HG02623 (cell line): ENCODE data around the gene SMIM22.

Source experiments
- ATAC-seq: cut with Tn5 transposase; IDR thresholded peaks from one replicate; pipeline ENCODE4 v1.9.1; 2021; ENCODE audit warnings: moderate library complexity; ENCODE audit not compliant: unreplicated experiment

Gene SMIM22, protein sequence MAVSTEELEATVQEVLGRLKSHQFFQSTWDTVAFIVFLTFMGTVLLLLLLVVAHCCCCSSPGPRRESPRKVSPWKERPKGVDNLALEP

DNA sequence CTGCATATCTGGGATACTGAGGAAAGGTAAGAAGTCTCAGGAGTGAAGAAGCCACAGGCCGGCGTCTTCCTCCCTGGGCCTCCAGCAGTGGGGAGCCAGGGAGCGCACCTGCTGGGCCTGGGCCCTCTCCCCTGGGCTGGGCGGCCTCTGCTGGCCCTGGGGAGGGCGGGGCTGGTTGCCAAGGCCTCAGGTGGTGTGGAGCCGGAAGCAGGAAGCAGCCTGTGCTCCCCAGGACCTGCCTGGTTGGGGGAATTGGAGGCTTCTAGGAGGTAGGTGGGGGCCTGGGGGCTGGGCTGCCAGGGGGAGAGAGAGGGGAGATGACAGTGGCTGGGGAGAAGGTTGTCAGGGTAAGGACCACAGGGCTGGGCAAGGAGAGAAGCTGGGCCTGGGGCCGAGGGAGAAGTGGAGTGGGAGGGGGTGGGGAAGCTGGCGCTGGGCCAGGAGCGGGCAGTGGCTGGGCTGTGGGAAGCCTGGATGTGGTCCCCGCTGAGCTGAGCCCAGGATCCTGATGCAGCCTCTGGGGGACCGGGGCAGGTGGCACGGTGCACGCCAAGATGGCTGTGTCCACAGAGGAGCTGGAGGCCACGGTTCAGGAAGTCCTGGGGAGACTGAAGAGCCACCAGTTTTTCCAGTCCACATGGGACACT lies at the start of gene SMIM22:
Gene SMIM22 (plus strand): TSS at position 189 of the 647 bp plus-strand sequence. CDS start 366 bp downstream, at position 555.
- no peak for ATAC-seq

- no peak for ATAC-seq
Observed at GRCh38 chr16:4746215-4746614, 49.0 kb upstream of the SMIM22 start.

GRCh38 chr16:4746991-4747574 lies 48.1 kb upstream of the SMIM22 start:
- no peak for ATAC-seq

GRCh38 chr16:4747906-4748681 lies 47.1 kb upstream of the SMIM22 start:
- ATAC-seq, result no peak

DNA sequence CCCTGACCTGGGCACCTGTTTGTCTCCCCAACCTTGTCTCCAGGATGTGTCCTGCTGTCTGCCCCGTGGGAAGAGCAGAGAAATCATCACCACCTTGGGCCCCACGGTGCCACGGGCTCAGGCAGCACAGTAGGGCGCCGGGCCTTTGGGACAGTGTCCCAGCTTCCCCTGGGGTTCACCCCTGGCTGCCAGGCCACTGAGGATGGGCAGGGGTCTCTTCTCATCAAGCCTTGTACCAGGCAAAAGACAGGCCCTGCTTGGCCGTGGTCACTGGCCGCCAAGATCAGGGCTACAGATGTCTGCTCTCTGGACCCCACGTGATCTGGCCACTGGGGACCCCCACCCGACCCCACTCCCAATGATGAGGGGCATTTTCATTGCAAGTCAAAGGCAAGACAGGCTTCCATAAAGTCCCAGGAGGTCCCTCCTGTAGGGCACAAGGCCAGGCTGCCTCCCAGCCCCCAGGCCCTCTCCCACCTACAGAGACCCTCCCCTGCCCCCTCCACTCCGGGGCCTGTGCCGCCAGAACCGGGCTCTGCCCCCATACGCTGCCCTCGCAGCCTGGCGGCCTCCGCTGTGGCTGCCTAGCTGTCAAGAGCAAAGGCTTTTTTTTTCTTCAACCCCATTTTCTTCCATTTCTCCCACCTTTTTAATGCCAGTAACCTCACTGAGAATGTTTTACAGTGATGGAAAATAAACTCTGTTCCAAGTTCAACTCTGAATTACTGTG lies 46.3 kb upstream of the SMIM22 start:
- ATAC-seq, result no peak

- ATAC-seq, result no peak
Observed at GRCh38 chr16:4749700-4750257, 45.4 kb upstream of the SMIM22 start.

- no peak for ATAC-seq
Observed at GRCh38 chr16:4750896-4751295, 44.3 kb upstream of the SMIM22 start.

- no peak for ATAC-seq
Observed at GRCh38 chr16:4752351-4753100, 42.6 kb upstream of the SMIM22 start.

GRCh38 chr16:4753227-4753626 lies 41.9 kb upstream of the SMIM22 start:
- ATAC-seq, result no peak

- ATAC-seq, result no peak
Observed at GRCh38 chr16:4754865-4755264, 40.3 kb upstream of the SMIM22 start.

DNA sequence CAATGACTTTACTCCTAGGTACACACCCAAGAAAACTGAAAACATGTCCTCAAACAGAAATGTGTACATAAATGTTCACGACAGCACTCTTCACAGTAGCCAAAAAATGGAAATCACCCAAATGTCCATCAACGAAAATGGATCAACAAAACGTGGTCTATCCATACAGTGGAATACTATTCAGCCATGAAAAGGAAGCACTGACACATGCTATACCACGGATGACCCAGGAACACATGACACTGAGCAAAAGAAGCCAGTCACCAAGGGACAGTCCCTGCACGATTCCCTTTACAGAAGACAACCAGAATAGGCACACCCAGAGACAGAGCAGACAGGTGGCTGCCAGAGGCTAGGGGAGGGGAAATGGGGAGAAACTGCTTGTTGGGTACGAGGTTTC lies 39.5 kb upstream of the SMIM22 start:
- ATAC-seq, result no peak

DNA sequence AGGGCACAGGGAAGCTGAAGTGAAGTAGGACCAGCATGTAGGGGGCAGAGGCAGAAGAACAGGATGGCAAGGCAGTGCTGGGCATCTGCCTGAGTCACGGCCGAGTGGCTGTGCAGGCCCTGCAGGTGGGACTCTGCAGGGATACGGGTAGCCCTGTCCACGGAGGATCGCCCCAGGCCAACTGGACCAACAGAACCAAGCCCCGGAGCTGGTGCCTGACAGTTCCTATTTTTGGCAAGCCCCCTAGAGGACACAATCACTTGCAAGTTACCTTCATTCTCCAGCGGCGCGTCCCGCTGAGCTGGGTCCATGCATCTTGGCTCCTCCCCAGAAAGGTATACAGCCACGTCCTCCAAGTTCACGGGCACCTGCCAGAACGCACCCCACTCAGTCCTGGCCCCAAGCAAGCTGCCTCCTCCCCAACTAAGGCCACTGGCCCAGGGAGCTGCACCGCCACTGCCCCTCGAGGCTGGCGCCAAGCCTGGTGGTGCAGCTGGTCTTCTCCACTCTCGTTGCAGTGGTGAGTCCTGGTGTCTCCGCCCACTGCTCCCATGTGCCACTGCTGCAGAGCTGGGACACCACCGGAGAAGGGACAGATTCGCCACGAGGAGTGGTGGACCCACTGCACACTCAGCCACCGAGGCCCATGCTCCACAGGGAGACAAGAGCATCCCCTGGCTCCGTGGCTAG lies 34.8 kb upstream of the SMIM22 start:
- ATAC-seq, result no peak

DNA sequence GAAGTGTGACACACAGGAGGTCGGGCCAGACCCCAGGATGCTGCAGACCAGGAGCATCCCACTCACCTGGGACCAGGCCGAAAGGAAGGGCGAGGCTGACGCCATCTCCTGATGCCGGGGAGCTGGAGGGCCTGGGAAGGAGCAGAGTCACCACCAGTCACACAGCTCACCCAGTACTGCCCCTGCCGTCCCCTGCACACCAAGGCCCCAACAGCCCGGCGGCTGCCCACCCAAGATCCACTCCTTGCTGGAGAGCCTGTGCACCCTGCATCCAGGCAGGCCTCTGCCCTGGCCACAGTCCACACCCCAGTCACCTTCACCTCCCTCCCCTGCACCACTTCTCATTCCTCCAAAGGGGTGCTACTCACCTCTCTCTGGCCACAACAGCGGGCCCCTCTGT lies 33.0 kb upstream of the SMIM22 start:
- ATAC-seq, result no peak

DNA sequence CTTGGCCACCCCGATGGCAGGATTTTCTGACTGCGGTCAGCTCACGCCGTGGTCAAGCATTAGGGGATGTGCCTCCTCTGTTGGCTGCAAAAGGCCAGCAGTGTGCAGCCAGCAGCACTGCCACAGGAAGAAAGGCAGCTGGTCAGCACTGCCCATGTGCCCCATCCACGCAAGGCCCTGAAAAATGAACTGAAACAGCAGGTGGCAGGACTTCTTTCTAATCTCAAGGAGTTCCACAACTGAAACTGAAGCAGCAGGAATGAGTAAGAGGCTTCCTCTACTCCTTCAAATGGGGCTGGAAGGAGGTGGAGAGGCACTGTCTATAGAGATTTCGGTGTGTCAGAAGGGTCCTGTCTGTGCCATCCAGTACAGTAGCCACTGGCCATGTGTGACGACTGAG lies 31.4 kb upstream of the SMIM22 start:
- ATAC-seq, result no peak

DNA sequence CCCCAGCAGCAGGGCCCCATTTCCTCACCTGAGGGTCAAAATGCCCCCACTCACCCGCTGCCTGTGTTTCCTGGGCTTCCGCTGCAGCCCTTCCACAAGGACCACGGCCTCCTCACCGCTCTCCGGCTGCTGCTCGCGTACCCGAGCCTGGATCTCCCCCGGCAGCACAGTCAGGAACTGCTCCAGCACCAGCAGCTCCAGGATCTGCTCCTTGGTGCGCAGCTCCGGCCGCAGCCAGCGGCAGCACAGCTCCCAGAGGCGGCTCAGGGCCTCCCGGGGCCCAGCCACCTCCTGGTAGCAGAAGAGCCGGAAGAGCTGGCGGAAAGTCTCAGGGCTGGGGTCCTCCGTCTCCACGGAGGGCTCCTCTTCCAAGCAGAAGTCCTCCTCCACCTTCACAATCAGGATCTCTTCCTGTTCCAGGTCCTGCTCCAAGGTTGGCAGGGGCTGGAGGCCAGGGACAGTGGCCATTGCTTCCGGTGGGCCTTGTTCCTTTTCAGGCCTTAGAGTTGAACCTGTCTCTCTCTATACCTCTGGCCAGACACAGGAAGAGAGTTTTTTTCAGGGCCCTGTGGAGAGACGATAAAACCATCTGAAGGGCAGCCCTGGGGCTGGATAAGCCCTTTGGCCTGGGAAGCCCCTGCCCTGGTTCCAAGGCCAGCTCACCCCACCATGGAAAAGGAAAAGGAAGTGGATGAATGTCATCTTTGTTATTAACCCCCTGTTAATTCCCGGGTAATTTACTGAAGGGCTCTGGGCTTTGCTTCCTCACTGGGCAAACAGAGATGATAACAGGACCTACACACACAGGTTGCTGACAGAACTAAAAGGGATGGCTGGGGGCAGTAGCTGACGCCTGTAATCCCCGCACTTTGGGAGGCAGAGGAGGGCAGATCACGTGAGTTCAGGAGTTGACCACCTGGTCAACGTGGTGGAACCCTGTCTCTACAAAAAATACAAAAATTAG lies 29.4 kb upstream of the SMIM22 start:
- ATAC-seq, result no peak

GRCh38 chr16:4766875-4767628 lies 28.1 kb upstream of the SMIM22 start, which contains the start of gene ZNF500:
Gene ZNF500, minus strand, starts transcription at chr16:4767162. Its CDS starts 1,184 bp downstream, at chr16:4765978.
- ATAC-seq, result peak; percentile 70

GRCh38 chr16:4767872-4768548 lies 27.2 kb upstream of the SMIM22 start:
- peak; percentile 2 for ATAC-seq
